PC-9 (cell line): ENCODE data around the gene MACROH2A1.

ENCODE experiments used
- EZH2 ChIP-seq: fragments of 200-600 bp; sonication (generic); IDR thresholded peaks from 2 replicates; pipeline ENCODE4 v1.8.0; 2017; ENCODE audit warnings: antibody characterized with exemption, low read depth
- TF ChIP-seq, protein P1 (sequence below): fragments of 200-600 bp; sonication (generic); conservative IDR thresholded peaks from 2 replicates; pipeline ENCODE4 v1.6.1; 2017; ENCODE audit warnings: mixed run types, antibody characterized with exemption, mild to moderate bottlenecking, moderate library complexity

DNA sequence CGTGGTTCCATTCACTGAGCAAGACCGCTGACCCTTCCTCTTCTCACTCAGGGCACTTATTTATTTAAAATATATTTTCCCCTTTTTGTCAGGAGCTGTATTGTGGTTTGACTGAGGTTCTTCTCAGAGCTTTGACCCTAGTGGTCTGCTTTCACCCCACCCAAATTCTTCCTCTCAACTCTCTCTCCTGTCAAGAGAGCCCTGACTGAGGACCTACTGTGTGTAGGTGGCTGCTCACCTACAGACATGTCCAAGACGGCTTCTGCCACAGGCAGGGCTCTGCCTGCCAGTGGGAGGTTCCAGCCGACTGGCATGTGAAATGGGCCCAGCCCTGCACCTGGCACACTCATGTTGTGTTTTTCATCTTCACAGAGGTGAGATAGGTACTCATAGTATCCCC is 42.9 kb upstream of the MACROH2A1 start:
- TF ChIP-seq, protein P1, sequence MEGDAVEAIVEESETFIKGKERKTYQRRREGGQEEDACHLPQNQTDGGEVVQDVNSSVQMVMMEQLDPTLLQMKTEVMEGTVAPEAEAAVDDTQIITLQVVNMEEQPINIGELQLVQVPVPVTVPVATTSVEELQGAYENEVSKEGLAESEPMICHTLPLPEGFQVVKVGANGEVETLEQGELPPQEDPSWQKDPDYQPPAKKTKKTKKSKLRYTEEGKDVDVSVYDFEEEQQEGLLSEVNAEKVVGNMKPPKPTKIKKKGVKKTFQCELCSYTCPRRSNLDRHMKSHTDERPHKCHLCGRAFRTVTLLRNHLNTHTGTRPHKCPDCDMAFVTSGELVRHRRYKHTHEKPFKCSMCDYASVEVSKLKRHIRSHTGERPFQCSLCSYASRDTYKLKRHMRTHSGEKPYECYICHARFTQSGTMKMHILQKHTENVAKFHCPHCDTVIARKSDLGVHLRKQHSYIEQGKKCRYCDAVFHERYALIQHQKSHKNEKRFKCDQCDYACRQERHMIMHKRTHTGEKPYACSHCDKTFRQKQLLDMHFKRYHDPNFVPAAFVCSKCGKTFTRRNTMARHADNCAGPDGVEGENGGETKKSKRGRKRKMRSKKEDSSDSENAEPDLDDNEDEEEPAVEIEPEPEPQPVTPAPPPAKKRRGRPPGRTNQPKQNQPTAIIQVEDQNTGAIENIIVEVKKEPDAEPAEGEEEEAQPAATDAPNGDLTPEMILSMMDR = no peak
- TF ChIP-seq EZH2 = no peak
